Stimulated activated CD4-positive, alpha-beta T cell treated with anti-CD3 and anti-CD28 coated beads, Interleukin-15, amount 100 ng/mL, for 1 hour (primary cell): ENCODE measurements around the gene BHLHE40.
"Not testable (repeated sequence)": the region's sequence is repeated elsewhere in the genome, so short reads cannot be mapped to it uniquely, and the experiment has no call there.

Experiments used
- DNase-seq, 2 donors: peaks; one replicate each; pipeline ENCODE4 v3.0.0-alpha.2; 2020; ENCODE audit warnings: low read depth in 1 of 2, low spot score in 1 of 2

BHLHE40 gene

GRCh38 chr3:4959180-4959579, 20.1 kb upstream of the BHLHE40 start:
- no peak for DNase-seq

- DNase-seq = not testable (repeated sequence)
Measured at GRCh38 chr3:4961865-4962264, 17.4 kb upstream of the BHLHE40 start.

- DNase-seq = no peak
Measured at GRCh38 chr3:4963669-4964570, 15.3 kb upstream of the BHLHE40 start.

GRCh38 chr3:4966006-4966405, 13.2 kb upstream of the BHLHE40 start:
- DNase-seq = not testable (repeated sequence)

- not testable (repeated sequence) for DNase-seq
Measured at GRCh38 chr3:4967683-4968082, 11.6 kb upstream of the BHLHE40 start.

GRCh38 chr3:4971437-4971836, 7.8 kb upstream of the BHLHE40 start:
- not testable (repeated sequence) for DNase-seq

GRCh38 chr3:4971838-4972237, 7.4 kb upstream of the BHLHE40 start:
- no peak for DNase-seq

- no peak for DNase-seq
Measured at GRCh38 chr3:4972652-4973643, 6.3 kb upstream of the BHLHE40 start.

- no peak for DNase-seq
Measured at GRCh38 chr3:4974154-4974553, 5.1 kb upstream of the BHLHE40 start.

- peak in 1 of 2 donors; percentile 21 for DNase-seq
Measured at GRCh38 chr3:4976109-4976508, 3.1 kb upstream of the BHLHE40 start.

GRCh38 chr3:4977001-4977852, 2.0 kb upstream of the BHLHE40 start:
- DNase-seq = peak in 1 of 2 donors; percentile 26

- peak in 1 of 2 donors; percentile 11 for DNase-seq
Measured at GRCh38 chr3:4977853-4978203, 1.4 kb upstream of the BHLHE40 start.

- DNase-seq = peak; percentile 40 to 75
Measured at GRCh38 chr3:4978204-4978965, 852 bp upstream of the BHLHE40 start.

- DNase-seq = peak; percentile 74 to 81
Measured at GRCh38 chr3:4978966-4979427, 240 bp upstream of the BHLHE40 start.

- DNase-seq = peak; percentile 82 to 85
Measured at GRCh38 chr3:4980229-4981203, 1.3 kb downstream of the BHLHE40 start.

GRCh38 chr3:4981294-4981664, 2.0 kb downstream of the BHLHE40 start:
- DNase-seq = no peak

- no peak for DNase-seq
Measured at GRCh38 chr3:4981665-4982494, 2.6 kb downstream of the BHLHE40 start.
